Upper lobe of left lung (tissue), 6 donors: ENCODE data around the gene TNS3. TPM values are rescaled to one million over a fixed set of nuclear protein-coding genes. Genes with fewer than 3 reads are reported as not detected.
A peak's percentile ranks its signal among the peaks of the same experiment; 100 is the strongest.

Experiments used
- ATAC-seq, 2 donors: fragments of 200-7000 bp; cut with Tn5 transposase; one replicate each; pipeline ENCODE4 v1.9.1; 2022; ENCODE audit warnings: mild to moderate bottlenecking in 2 of 2, moderate library complexity in 2 of 2; ENCODE audit not compliant: low FRiP score in 2 of 2
- DNase-seq, 2 donors: peaks; one replicate each; pipeline ENCODE4 v3.0.0-alpha.2; 2019 to 2020
- H3K27ac ChIP-seq, 4 donors: fragments of 200-600 bp; sonication (generic); one replicate each; pipeline ENCODE4 v1.5.1; 2016 to 2019
- H3K27me3 ChIP-seq, 4 donors: fragments of 200-600 bp; sonication (generic); one replicate each; pipeline ENCODE4 v1.5.1; 2017 to 2019
- H3K36me3 ChIP-seq, 4 donors: fragments of 200-600 bp; sonication (generic); one replicate each; pipeline ENCODE4 v1.5.1; 2016 to 2019
- H3K4me1 ChIP-seq, 4 donors: fragments of 200-600 bp; sonication (generic); one replicate each; pipeline ENCODE4 v1.5.1; 2018 to 2019
- H3K4me3 ChIP-seq, 4 donors: fragments of 200-600 bp; sonication (generic); one replicate each; pipeline ENCODE4 v1.5.1; 2017 to 2019; ENCODE audit warnings: mild to moderate bottlenecking in 2 of 4, moderate library complexity in 1 of 4
- H3K9me3 ChIP-seq, 4 donors: fragments of 200-600 bp; sonication (generic); one replicate each; pipeline ENCODE4 v1.5.1; 2018 to 2019
- EP300 ChIP-seq, 4 donors: sonication (generic); formaldehyde crosslinking; IDR thresholded peaks; one replicate each; pipeline ENCODE4 v1.5.1; 2017; ENCODE audit warnings: antibody characterized with exemption in 4 of 4, control low read depth in 2 of 4
- POLR2A ChIP-seq, 4 donors: fragments of 450-650 bp; IDR thresholded peaks; one replicate each; pipeline ENCODE4 v1.5.1; 2016 to 2017; ENCODE audit warnings: antibody characterized with exemption in 4 of 4, mild to moderate bottlenecking in 2 of 4
- POLR2AphosphoS5 ChIP-seq, 2 donors: sonication (generic); formaldehyde crosslinking; IDR thresholded peaks; one replicate each; pipeline ENCODE4 v1.5.1; 2017; ENCODE audit warnings: antibody characterized with exemption in 2 of 2
- WGBS, 2 donors: methylation state at CpG; one replicate each; pipeline ENCODE4 v1.1.5; 2017 to 2018; 5-methylcytosine and 5-hydroxymethylcytosine counted together
- total RNA-seq, 6 donors: library from RNA; depleted of rRNA in 4 of 6; stranded (reverse); fragments of >200 nt in 4 of 6; gene quantifications; one replicate each; pipeline versions ENCODE4 v1.1.0 to v1.2.1, GENCODE V29; 2016 to 2021
- TF ChIP-seq, protein P1 (sequence below), 6 experiments: fragments of 450-650 bp in 4 of 6; fragments of 200-600 bp in 2 of 6; sonication (generic) in 2 of 6; IDR thresholded peaks; one replicate each; pipeline ENCODE4 v1.5.1; 2016 to 2019; ENCODE audit warnings: antibody characterized with exemption in 6 of 6
- donor health status: DM: no; HTN: no; CAD: no; lungs with moderate emphysema.
- donor health status: DM: no; HTN: yes; CAD: no; lungs with severe emphysema.

TNS3 gene
- total RNA-seq, 6 donors from 2014 or later, result 90.6 to 266 (median 143) TPM

DNA sequence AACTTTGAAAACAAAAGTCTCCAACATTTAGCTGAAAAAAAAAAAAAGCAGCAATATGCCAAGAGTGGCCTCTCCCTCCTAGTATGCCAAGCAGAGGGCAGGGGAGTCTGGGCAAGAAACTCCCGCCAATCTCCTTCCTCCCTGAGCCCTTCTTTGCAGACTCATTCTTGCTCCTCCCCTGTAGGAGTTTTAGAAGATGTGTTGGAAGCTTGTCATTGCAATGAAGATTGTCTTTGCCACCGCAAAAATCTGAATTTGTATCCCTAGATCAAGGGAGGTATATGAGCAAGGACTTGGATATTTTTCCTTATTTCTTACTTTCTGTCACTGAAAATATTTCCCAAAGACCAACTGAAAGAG lies 2.6 kb upstream of the TNS3 start:
- Histone ChIP-seq H3K27ac (peak overlapping the region in 1 of 4 donors; percentile 40), H3K9me3 (no peaks in the 10 kb centered on the region), H3K4me3 (no peak overlapping the region), H3K27me3 (no peaks in the 10 kb centered on the region), H3K4me1 (peaks cover 29 to 65% (median 36%) of the 10 kb centered on the region in 4 donors), H3K36me3 (no peaks in the 10 kb centered on the region)
- WGBS, 2 donors, result 68 to 73% methylated on average over 2 of the region's 2 CpGs
- ATAC-seq (no peak), DNase-seq (no peak)
- TF ChIP-seq POLR2A (IDR thresholded peaks at IDR 0.05) (no peak), EP300 (IDR thresholded peaks at IDR 0.05) (no peak), POLR2AphosphoS5 (IDR thresholded peaks at IDR 0.05) (no peak)
- TF ChIP-seq, protein P1, sequence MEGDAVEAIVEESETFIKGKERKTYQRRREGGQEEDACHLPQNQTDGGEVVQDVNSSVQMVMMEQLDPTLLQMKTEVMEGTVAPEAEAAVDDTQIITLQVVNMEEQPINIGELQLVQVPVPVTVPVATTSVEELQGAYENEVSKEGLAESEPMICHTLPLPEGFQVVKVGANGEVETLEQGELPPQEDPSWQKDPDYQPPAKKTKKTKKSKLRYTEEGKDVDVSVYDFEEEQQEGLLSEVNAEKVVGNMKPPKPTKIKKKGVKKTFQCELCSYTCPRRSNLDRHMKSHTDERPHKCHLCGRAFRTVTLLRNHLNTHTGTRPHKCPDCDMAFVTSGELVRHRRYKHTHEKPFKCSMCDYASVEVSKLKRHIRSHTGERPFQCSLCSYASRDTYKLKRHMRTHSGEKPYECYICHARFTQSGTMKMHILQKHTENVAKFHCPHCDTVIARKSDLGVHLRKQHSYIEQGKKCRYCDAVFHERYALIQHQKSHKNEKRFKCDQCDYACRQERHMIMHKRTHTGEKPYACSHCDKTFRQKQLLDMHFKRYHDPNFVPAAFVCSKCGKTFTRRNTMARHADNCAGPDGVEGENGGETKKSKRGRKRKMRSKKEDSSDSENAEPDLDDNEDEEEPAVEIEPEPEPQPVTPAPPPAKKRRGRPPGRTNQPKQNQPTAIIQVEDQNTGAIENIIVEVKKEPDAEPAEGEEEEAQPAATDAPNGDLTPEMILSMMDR (IDR thresholded peaks at IDR 0.05), result no peak

DNA sequence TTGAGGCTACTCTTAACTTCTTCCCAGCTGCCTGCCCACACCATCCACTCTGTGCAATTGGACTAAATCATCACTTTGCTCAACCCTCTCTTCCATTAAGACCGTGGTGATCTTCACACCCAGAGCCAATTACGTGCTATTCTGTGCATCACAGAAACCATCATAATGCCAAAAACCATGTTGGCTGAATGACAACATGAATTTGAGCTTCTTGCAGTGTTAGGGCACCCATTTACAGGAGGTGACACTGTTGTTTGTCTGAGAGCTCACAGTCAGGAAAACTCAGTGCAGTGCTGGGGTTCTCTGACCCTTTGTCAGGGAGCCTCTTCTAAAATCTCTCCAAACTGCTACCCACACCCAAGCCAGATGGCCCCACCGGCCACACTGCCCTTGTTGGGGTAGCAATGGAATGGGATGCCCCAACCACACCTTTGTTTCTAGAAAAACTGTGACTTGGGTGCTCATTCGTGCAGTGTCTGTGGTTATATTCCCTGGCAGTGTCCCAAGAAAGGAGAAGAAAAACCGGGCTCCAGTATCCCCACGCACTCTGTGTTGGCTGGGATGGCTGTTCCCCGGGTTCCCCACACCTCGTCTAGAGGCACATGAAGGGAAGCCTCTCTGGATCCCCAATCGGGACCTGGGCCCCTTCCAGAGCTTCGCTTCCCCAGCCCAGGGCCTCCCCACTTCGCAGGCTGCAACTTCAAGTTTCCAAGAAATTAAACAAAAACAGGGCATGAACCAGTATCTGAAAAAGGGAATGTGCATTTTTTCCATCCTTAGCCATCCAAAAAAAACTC lies 2.0 kb upstream of the TNS3 start:
- H3K9me3 ChIP-seq, result no peaks in the 10 kb centered on the region
- H3K36me3 ChIP-seq, result no peaks in the 10 kb centered on the region
- H3K4me3 ChIP-seq, result no peak overlapping the region
- TF ChIP-seq EP300 (IDR thresholded peaks at IDR 0.05), result no peak
- H3K27me3 ChIP-seq, result no peaks in the 10 kb centered on the region
- DNase-seq (no peak), ATAC-seq (no peak)
- 65 to 72% methylated on average over 11 of the region's 11 CpGs for WGBS, 2 donors
- H3K27ac ChIP-seq, result peak overlapping the region in 3 of 4 donors; percentile 40 to 93 (median 92)
- peaks cover 35 to 69% (median 42%) of the 10 kb centered on the region in 4 donors for H3K4me1 ChIP-seq

DNA sequence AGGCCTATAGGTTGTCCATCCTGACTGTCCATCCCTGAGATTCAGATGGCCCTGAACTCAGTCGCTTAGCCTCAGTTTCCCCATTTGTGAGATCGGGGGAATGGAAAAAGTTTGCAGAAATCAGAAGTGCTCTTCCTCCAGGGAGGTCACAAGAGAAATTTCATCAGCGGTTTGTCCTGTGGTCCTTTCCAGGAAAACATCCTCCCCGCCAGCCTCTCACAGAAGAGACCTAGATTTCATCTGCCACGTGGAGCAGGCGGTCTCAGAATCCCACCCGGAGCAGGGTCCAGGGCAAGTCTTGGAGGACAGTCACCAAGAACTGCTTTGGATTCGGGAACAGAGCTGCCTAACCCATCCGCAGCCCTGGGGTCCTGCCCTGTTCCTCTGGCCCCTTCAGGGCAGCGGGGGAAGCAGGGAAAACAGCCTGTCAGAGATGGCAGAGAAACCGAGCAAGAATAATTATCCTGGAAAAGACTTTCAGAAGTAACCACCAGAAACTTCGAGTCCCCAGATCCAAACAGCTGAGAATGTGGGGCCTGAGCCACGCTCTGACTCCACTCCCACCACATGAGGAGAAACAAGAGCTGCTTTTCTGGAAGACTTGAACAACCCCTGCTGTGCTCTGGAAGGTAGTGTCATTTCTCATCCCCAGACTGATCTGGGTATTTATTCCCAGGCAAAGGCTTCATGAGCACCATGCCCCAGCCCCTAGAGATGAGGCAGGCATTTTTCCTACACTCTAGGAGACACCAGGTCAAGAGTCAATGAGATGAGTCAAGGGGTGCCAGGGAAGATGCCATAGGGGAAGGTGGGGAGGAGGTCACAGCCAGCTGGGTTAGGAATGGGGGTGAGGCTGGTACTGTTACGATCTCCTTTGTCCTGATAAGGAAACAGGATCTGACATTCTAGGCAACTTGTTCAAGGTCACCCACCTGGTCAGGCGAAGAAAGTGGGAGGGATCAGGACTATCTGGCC lies 1.1 kb upstream of the TNS3 start:
- Histone ChIP-seq H3K4me3 (peak overlapping the region in 2 of 4 donors; percentile 77 to 87), H3K36me3 (no peaks in the 10 kb centered on the region), H3K27ac (peak overlapping the region; percentile 40 to 93 (median 90)), H3K9me3 (no peaks in the 10 kb centered on the region), H3K4me1 (peaks cover 44 to 69% (median 50%) of the 10 kb centered on the region in 4 donors), H3K27me3 (no peaks in the 10 kb centered on the region)
- no peak for DNase-seq
- WGBS, 2 donors, result 67 to 72% methylated on average over 15 of the region's 15 CpGs
- no peak for ATAC-seq
- TF ChIP-seq POLR2AphosphoS5 (IDR thresholded peaks at IDR 0.05) (peak in 1 of 2 donors; percentile 6), POLR2A (IDR thresholded peaks at IDR 0.05) (no peak)

DNA sequence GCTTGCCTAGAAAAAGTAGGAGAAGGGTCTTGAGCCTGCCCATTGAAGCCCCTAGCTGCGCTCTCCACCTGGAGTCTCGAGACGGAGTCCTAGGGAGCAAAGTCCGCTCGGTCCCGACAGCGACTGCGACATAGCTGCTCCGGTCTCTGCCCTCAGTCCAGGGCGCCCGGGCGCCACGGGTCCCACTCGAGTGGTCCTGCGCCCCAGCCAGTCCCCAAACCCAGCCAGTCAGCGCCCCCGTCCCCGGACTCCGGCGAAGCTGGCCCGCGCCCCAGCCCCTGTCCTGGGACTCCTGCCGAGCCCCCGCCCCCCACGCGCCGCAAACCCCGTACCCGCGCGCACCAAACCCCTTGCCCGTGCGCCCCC lies 490 bp downstream of the TNS3 start:
- peak overlapping the region; percentile 67 to 87 (median 74) for H3K4me3 ChIP-seq
- TF ChIP-seq, protein P1 (IDR thresholded peaks at IDR 0.05), result no peak
- no peak for TF ChIP-seq POLR2AphosphoS5 (IDR thresholded peaks at IDR 0.05)
- peak in 1 of 2 donors; percentile 25 for ATAC-seq
- WGBS, 2 donors, result 0 to 3% methylated on average over 3 to 25 of the region's 33 CpGs
- H3K36me3 ChIP-seq, result no peaks in the 10 kb centered on the region
- H3K4me1 ChIP-seq, result peaks cover 50 to 69% (median 54%) of the 10 kb centered on the region in 4 donors
- H3K27me3 ChIP-seq, result no peaks in the 10 kb centered on the region
- no peaks in the 10 kb centered on the region for H3K9me3 ChIP-seq
- peak in 1 of 2 donors; percentile 89 for DNase-seq
- peak overlapping the region; percentile 87 to 93 (median 92) for H3K27ac ChIP-seq

DNA sequence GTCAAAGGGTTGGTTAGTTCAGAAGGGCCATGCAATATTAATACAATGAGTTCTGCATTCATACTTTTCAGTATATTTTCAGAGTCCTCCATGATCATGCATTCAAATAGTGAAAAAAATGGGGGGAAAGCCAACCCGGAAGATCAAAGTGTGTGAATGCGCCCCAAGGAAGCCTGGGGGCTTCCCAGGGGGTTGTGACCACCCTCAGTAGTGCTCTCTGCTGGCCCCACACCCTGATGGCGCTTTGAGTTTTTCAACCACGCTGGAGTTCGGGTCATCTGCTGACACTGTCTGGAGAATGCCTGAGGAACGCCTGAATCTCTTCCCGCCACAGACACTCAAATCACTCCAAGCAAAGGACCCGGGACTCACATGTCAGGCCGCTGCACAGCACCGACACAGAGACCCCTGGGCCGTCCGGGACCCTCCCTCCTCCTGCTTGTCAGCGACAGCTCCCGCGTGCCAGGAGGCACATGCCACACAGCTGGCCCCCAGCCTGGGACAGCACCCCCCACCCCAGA lies 1.0 kb downstream of the TNS3 start:
- peak; percentile 25 to 60 for DNase-seq

More for the DNA sequence above, 1.0 kb downstream of the TNS3 start:
- peak in 1 of 2 donors; percentile 1 for ATAC-seq
- Histone ChIP-seq H3K27me3 (no peaks in the 10 kb centered on the region), H3K4me3 (peak overlapping the region; percentile 67 to 87 (median 74)), H3K36me3 (no peaks in the 10 kb centered on the region), H3K27ac (peak overlapping the region; percentile 87 to 93 (median 92)), H3K9me3 (no peaks in the 10 kb centered on the region), H3K4me1 (peaks cover 56 to 74% (median 58%) of the 10 kb centered on the region in 4 donors)
- 16 to 28% methylated on average over 12 to 15 of the region's 15 CpGs for WGBS, 2 donors
- TF ChIP-seq, protein P1 (IDR thresholded peaks at IDR 0.05), result no peak
- TF ChIP-seq POLR2A (IDR thresholded peaks at IDR 0.05), result peak in 1 of 4 donors; percentile 34
